ENCODE data around the gene OR6C68. TPM values are rescaled to one million over a fixed set of nuclear protein-coding genes. Genes with fewer than 3 reads are reported as not detected.
"Not testable (repeated sequence)": the region's sequence is repeated elsewhere in the genome, so short reads cannot be mapped to it uniquely, and the experiment has no call there.

Gene OR6C68
- not detected in 2 replicates for polyA plus RNA-seq (2014; cell fraction: cytosol; rRNA removed)
- not detected in 2 replicates for polyA plus RNA-seq (2014; cell fraction: nucleus; rRNA removed)

- no peak for DNase-seq (ENCODE audit: low spot score)
These were observed at the start of gene OR6C68 for GRCh38 chr12:55492078-55492477. Gene OR6C68, plus strand, starts transcription at chr12:55492378. Its CDS starts 0 bp downstream, at chr12:55492378.

- no peak for DNase-seq (ENCODE audit: low spot score)
These were observed 48.4 kb upstream of the OR6C68 start, which contains the start of gene OR6C2 for GRCh38 chr12:55443776-55444175. Gene OR6C2, plus strand, starts transcription at chr12:55444076. Its CDS starts 8,138 bp downstream, at chr12:55452214.

- DNase-seq (ENCODE audit: low spot score): no peak
These were observed 46.8 kb upstream of the OR6C68 start for GRCh38 chr12:55445357-55445756.

GRCh38 chr12:55446326-55446725 lies 45.9 kb upstream of the OR6C68 start:
- DNase-seq (ENCODE audit: low spot score): no peak

GRCh38 chr12:55448825-55449224 lies 43.4 kb upstream of the OR6C68 start:
- no peak for DNase-seq (ENCODE audit: low spot score)

- DNase-seq (ENCODE audit: low spot score): not testable (repeated sequence)
These were observed 27.3 kb upstream of the OR6C68 start for GRCh38 chr12:55464926-55465325.

GRCh38 chr12:55467836-55468235 lies 24.3 kb upstream of the OR6C68 start:
- no peak for DNase-seq (ENCODE audit: low spot score)

GRCh38 chr12:55469291-55469690 lies 22.9 kb upstream of the OR6C68 start:
- no peak for DNase-seq (ENCODE audit: low spot score)

- no peak for DNase-seq (ENCODE audit: low spot score)
These were observed 21.9 kb upstream of the OR6C68 start, which contains the start of gene OR6C70 for GRCh38 chr12:55470088-55470829. Gene OR6C70, minus strand, starts transcription at chr12:55470138. Its CDS starts 0 bp downstream, at chr12:55470138.

GRCh38 chr12:55472264-55472663 lies 19.9 kb upstream of the OR6C68 start:
- DNase-seq (ENCODE audit: low spot score): no peak

- not testable (repeated sequence) for DNase-seq (ENCODE audit: low spot score)
These were observed 13.0 kb upstream of the OR6C68 start for GRCh38 chr12:55479136-55479535.

GRCh38 chr12:55484284-55484683 lies 7.9 kb upstream of the OR6C68 start:
- DNase-seq (ENCODE audit: low spot score): not testable (repeated sequence)

GRCh38 chr12:55495490-55495889 lies 3.3 kb downstream of the OR6C68 start:
- DNase-seq (ENCODE audit: low spot score): no peak

GRCh38 chr12:55499231-55499630 lies 7.1 kb downstream of the OR6C68 start:
- DNase-seq (ENCODE audit: low spot score): no peak

- DNase-seq (ENCODE audit: low spot score): no peak
These were observed 7.7 kb downstream of the OR6C68 start for GRCh38 chr12:55499810-55500252.

GRCh38 chr12:55501601-55502000 lies 9.4 kb downstream of the OR6C68 start:
- no peak for DNase-seq (ENCODE audit: low spot score)

GRCh38 chr12:55515696-55516095 lies 23.5 kb downstream of the OR6C68 start:
- no peak for DNase-seq (ENCODE audit: low spot score)

- DNase-seq (ENCODE audit: low spot score): no peak
These were observed 24.2 kb downstream of the OR6C68 start for GRCh38 chr12:55516391-55516790.

Data from SK-N-DZ (cell line).